Measurements from ENCODE around the gene NUFIP1. TPM values are rescaled to one million over a fixed set of nuclear protein-coding genes. Genes with fewer than 3 reads are reported as not detected.
"Not testable (repeated sequence)": the region's sequence is repeated elsewhere in the genome, so short reads cannot be mapped to it uniquely, and the experiment has no call there.

Gene NUFIP1
- total RNA-seq, 1 donor from 2014 or later: 7.6 TPM

DNA sequence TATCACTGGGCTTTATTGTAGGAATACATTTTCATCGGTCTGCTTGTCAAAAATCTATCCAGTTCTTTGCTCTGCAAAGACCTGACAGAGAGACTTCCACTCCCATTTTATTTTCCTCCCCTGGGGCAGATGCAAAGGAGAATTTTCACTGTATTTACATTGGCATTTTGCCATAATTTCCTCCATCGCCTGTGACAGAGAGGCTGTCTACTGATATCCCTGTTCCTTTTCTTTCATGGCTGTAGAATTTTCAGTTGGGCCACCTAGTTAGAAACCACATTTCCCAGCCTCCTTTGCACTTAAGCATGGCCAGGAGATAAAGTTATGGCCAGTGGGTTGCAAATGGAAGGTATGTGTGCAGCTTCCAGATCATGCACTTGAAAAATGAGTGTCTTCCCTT lies 89.3 kb downstream of the NUFIP1 start:
- H3K27me3 ChIP-seq (ENCODE audit: insufficient read depth, low read length): no peaks in the 10 kb centered on the region
- peaks cover 16% of the 10 kb centered on the region for H3K4me1 Mint-ChIP-seq (ENCODE audit: low read depth, unreplicated experiment)
- FAIRE-seq (no peak), DNase-seq (ENCODE audit: low read depth) (no peak)
- H3K36me3 ChIP-seq (ENCODE audit: insufficient read depth, low read length): no peaks in the 10 kb centered on the region
- peaks cover 19% of the 10 kb centered on the region for H3K9me3 Mint-ChIP-seq (ENCODE audit: unreplicated experiment)
- no peak overlapping the region for H3K27ac Mint-ChIP-seq (ENCODE audit: unreplicated experiment)
- H3K27ac ChIP-seq (ENCODE audit: low read depth, low read length): no peak overlapping the region
- H3K36me3 Mint-ChIP-seq (ENCODE audit: low read depth, unreplicated experiment): no peaks in the 10 kb centered on the region
- H3K79me2 ChIP-seq (ENCODE audit: insufficient read depth, low read length): no peaks in the 10 kb centered on the region
- no peak overlapping the region for H3K4me3 Mint-ChIP-seq (ENCODE audit: unreplicated experiment)
- H3K9ac ChIP-seq (ENCODE audit: low read length): no peak overlapping the region
- H3K4me3 ChIP-seq (ENCODE audit: insufficient read depth, low read depth, low read length): no peak overlapping the region
- H3K4me1 ChIP-seq (ENCODE audit: insufficient read depth, low read length): peaks cover 17% of the 10 kb centered on the region
- H2AFZ ChIP-seq (ENCODE audit: low read depth, low read length): no peak overlapping the region
- H4K20me1 ChIP-seq (ENCODE audit: insufficient read depth, low read length): no peaks in the 10 kb centered on the region
- H3K4me2 ChIP-seq (ENCODE audit: low read length): no peak overlapping the region
- TF ChIP-seq EZH2 (IDR thresholded peaks at IDR 0.05; ENCODE audit: insufficient read depth, low read length) (no peak), CTCF (IDR thresholded peaks at IDR 0.05; ENCODE audit: insufficient read depth, low read depth, low read length) (no peak)
- no peaks in the 10 kb centered on the region for H3K9me3 ChIP-seq (ENCODE audit: insufficient read depth, low read depth, low read length)
- H3K27me3 Mint-ChIP-seq (ENCODE audit: low read depth, unreplicated experiment): peaks cover 11% of the 10 kb centered on the region

DNA sequence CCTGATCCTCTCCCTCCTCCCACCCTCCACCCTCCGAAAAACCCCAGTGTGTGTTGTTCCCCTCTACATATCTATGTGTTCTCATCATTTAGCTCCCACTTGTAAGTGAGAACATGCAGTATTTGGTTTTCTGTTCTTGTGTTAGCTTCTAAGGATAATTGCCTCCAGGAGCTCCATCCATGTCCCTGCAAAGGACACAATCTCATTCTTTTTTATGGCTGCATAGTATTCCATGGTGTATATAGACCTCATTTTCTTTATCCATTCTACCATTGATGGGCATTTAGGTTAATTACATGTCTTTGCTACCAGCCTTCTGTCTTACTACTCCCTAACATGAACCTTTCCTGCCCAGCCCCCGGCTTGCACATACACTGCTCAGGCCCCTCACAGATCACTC lies 91.0 kb downstream of the NUFIP1 start:
- not testable (repeated sequence) for H3K4me1 ChIP-seq (ENCODE audit: insufficient read depth, low read length); H3K4me1 Mint-ChIP-seq (ENCODE audit: low read depth, unreplicated experiment); H3K9me3 ChIP-seq (ENCODE audit: insufficient read depth, low read depth, low read length); H3K36me3 Mint-ChIP-seq (ENCODE audit: low read depth, unreplicated experiment); H3K4me3 ChIP-seq (ENCODE audit: insufficient read depth, low read depth, low read length); H3K4me2 ChIP-seq (ENCODE audit: low read length); H2AFZ ChIP-seq (ENCODE audit: low read depth, low read length); DNase-seq (ENCODE audit: low read depth); H3K79me2 ChIP-seq (ENCODE audit: insufficient read depth, low read length); H3K27ac Mint-ChIP-seq (ENCODE audit: unreplicated experiment); H3K36me3 ChIP-seq (ENCODE audit: insufficient read depth, low read length); H3K27me3 ChIP-seq (ENCODE audit: insufficient read depth, low read length); H3K4me3 Mint-ChIP-seq (ENCODE audit: unreplicated experiment); H3K9ac ChIP-seq (ENCODE audit: low read length); H3K27ac ChIP-seq (ENCODE audit: low read depth, low read length); FAIRE-seq; H4K20me1 ChIP-seq (ENCODE audit: insufficient read depth, low read length)
- Mint-ChIP-seq H3K27me3 (ENCODE audit: low read depth, unreplicated experiment) (peaks cover 11% of the 10 kb centered on the region), H3K9me3 (ENCODE audit: unreplicated experiment) (peaks cover 19% of the 10 kb centered on the region)

GRCh38 chr13:44895953-44896335 lies 93.3 kb downstream of the NUFIP1 start:
- Histone ChIP-seq H3K27me3 (ENCODE audit: insufficient read depth, low read length) (no peaks in the 10 kb centered on the region), H3K4me2 (ENCODE audit: low read length) (no peak overlapping the region), H3K4me3 (ENCODE audit: insufficient read depth, low read depth, low read length) (no peak overlapping the region), H3K9ac (ENCODE audit: low read length) (no peak overlapping the region), H3K36me3 (ENCODE audit: insufficient read depth, low read length) (no peaks in the 10 kb centered on the region), H2AFZ (ENCODE audit: low read depth, low read length) (no peak overlapping the region), H3K4me1 (ENCODE audit: insufficient read depth, low read length) (no peaks in the 10 kb centered on the region), H4K20me1 (ENCODE audit: insufficient read depth, low read length) (no peaks in the 10 kb centered on the region), H3K9me3 (ENCODE audit: insufficient read depth, low read depth, low read length) (no peaks in the 10 kb centered on the region), H3K27ac (ENCODE audit: low read depth, low read length) (no peak overlapping the region), H3K79me2 (ENCODE audit: insufficient read depth, low read length) (no peaks in the 10 kb centered on the region)
- no peak overlapping the region for H3K4me3 Mint-ChIP-seq (ENCODE audit: unreplicated experiment)
- H3K27ac Mint-ChIP-seq (ENCODE audit: unreplicated experiment): no peak overlapping the region
- TF ChIP-seq CTCF (IDR thresholded peaks at IDR 0.05; ENCODE audit: insufficient read depth, low read depth, low read length) (no peak), EZH2 (IDR thresholded peaks at IDR 0.05; ENCODE audit: insufficient read depth, low read length) (no peak)
- DNase-seq (ENCODE audit: low read depth): no peak
- H3K36me3 Mint-ChIP-seq (ENCODE audit: low read depth, unreplicated experiment): no peaks in the 10 kb centered on the region
- FAIRE-seq: no peak
- peaks cover 1% of the 10 kb centered on the region for H3K9me3 Mint-ChIP-seq (ENCODE audit: unreplicated experiment)
- peaks cover 5% of the 10 kb centered on the region for H3K4me1 Mint-ChIP-seq (ENCODE audit: low read depth, unreplicated experiment)
- peaks cover 7% of the 10 kb centered on the region for H3K27me3 Mint-ChIP-seq (ENCODE audit: low read depth, unreplicated experiment)

Data from astrocyte (in vitro differentiated cells and primary cell).